Caco-2 (cell line): ENCODE measurements around the gene MCF2. TPM values are rescaled to one million over a fixed set of nuclear protein-coding genes. Genes with fewer than 3 reads are reported as not detected.

Source experiments
- BruUV-seq: library from RNA; stranded (reverse); fragments of 400-500 nt; replicated peaks from 2 replicates; lab custom pipeline; 2021; lab: Mats Ljungman, UMichigan
- CTCF ChIA-PET: fragments of 300-600 bp; sonication (Branson Sonifier 250); formaldehyde crosslinking; loops from one replicate; lab custom pipeline; 2022; ENCODE audit warnings: antibody characterized with exemption; lab: Charles Lee
- POLR2A ChIA-PET: fragments of 300-600 bp; sonication (Branson Sonifier 250); formaldehyde crosslinking; loops from one replicate; lab custom pipeline; 2022; ENCODE audit warnings: antibody characterized with exemption; lab: Charles Lee
- DNase-seq, 2 experiments: peaks; one replicate each; pipeline versions ENCODE4 v3.0.0 to v3.0.0-alpha.2; 2020 to 2022
- H3K27me3 ChIP-seq: replicated peaks from 2 replicates; pipeline ENCODE4 v1.6.0; 2011; ENCODE audit warnings: low read length; ENCODE audit not compliant: control insufficient read depth, insufficient read depth
- H3K36me3 ChIP-seq: 2 replicates; pipeline ENCODE4 v1.5.1; 2011; ENCODE audit warnings: low read length; ENCODE audit not compliant: control insufficient read depth, insufficient read depth
- H3K4me1 ChIP-seq: fragments of 250-450 bp; sonication (Bioruptor Pico); 2 replicates; pipeline ENCODE4 v1.5.1; 2020; ENCODE audit warnings: mild to moderate bottlenecking
- H3K4me3 ChIP-seq: 2 replicates; pipeline ENCODE4 v1.5.1; 2011; ENCODE audit warnings: low read depth, mild to moderate bottlenecking, control low read depth, low read length
- H3K9me3 ChIP-seq: fragments of 250-450 bp; sonication (Bioruptor Pico); 2 replicates; pipeline ENCODE4 v1.5.1; 2020; ENCODE audit warnings: mild to moderate bottlenecking, moderate library complexity
- H3K27ac Mint-ChIP-seq: one replicate; pipeline ENCODE4 v1.8.0; 2022; ENCODE audit warnings: mixed read lengths; ENCODE audit not compliant: unreplicated experiment
- H3K27me3 Mint-ChIP-seq: one replicate; pipeline ENCODE4 v1.8.0; 2022; ENCODE audit warnings: mixed read lengths; ENCODE audit not compliant: insufficient read depth, unreplicated experiment
- H3K36me3 Mint-ChIP-seq: one replicate; pipeline ENCODE4 v1.8.0; 2022; ENCODE audit warnings: mild to moderate bottlenecking, mixed read lengths; ENCODE audit not compliant: insufficient read depth, unreplicated experiment
- H3K4me1 Mint-ChIP-seq: one replicate; pipeline ENCODE4 v1.8.0; 2022; ENCODE audit warnings: low read depth, mixed read lengths; ENCODE audit not compliant: unreplicated experiment
- H3K4me3 Mint-ChIP-seq: one replicate; pipeline ENCODE4 v1.8.0; 2022; ENCODE audit warnings: mild to moderate bottlenecking, moderate library complexity, mixed read lengths; ENCODE audit not compliant: unreplicated experiment
- H3K9me3 Mint-ChIP-seq: one replicate; pipeline ENCODE4 v1.8.0; 2022; ENCODE audit warnings: mixed read lengths; ENCODE audit not compliant: unreplicated experiment
- CTCF ChIP-seq, 2 experiments: fragments of 200-600 bp in 1 of 2; IDR thresholded peaks; 1 replicate in 1 of 2; 2 replicates in 1 of 2; pipeline versions ENCODE4 v1.5.1 to v1.8.0; 2011 to 2022; ENCODE audit warnings: antibody characterized with exemption in 1 of 2, control low read depth in 1 of 2, inconsistent platforms in 1 of 2, low read depth in 1 of 2, low read length in 1 of 2, mild to moderate bottlenecking in 1 of 2, moderate library complexity in 1 of 2; ENCODE audit not compliant: insufficient read depth in 1 of 2, severe bottlenecking in 1 of 2, unreplicated experiment in 1 of 2
- intact Hi-C: fragments of 100-400 bp; cut with micrococcal nuclease; formaldehyde crosslinking; loops from one replicate; pipeline ENCODE4 v1.10.0; 2022; ENCODE audit not compliant: unreplicated experiment
- total RNA-seq: library from RNA; stranded (reverse); gene quantifications from 2 replicates; pipeline ENCODE4 v1.2.3, GENCODE V29; 2022

MCF2 gene
- total RNA-seq, 1 experiment from 2014 or later: not detected

DNA sequence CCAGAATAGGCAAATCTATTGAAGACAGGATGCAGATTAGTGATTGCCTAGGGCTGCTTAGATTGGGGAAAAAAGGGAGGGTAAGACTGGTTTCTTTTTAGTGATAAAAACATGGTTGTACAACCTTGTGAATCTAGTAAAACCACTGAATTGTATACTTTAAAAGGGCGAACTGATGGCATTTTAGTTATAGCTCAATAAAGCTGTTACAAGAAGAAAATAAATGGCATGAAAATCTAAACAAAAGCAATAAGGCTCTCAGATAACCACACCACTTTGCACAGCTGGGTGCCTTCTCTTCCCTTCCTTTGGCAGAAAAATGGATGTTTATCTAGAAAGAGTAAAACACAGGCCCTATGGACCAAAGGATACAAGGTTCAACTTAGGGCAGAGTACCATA lies 107.9 kb downstream of the MCF2 start:
- TF ChIP-seq CTCF (IDR thresholded peaks at IDR 0.05; ENCODE audit: insufficient read depth in 1 of 2, low read depth in 1 of 2, low read length in 1 of 2, severe bottlenecking in 1 of 2, unreplicated experiment in 1 of 2): no peak
- H3K4me1 Mint-ChIP-seq: no peaks in the 10 kb centered on the region
- H3K4me3 Mint-ChIP-seq: no peak overlapping the region
- ChIA-PET POLR2A (no interaction called here), CTCF (no interaction called here)
- H3K36me3 Mint-ChIP-seq: no peaks in the 10 kb centered on the region
- BruUV-seq: no TSS peak
- no peaks in the 10 kb centered on the region for H3K36me3 ChIP-seq
- H3K27ac Mint-ChIP-seq: no peak overlapping the region
- no peaks in the 10 kb centered on the region for H3K9me3 ChIP-seq
- no peaks in the 10 kb centered on the region for H3K9me3 Mint-ChIP-seq
- H3K4me3 ChIP-seq: no peak overlapping the region
- H3K4me1 ChIP-seq: no peaks in the 10 kb centered on the region
- intact Hi-C loops: no loop called here
- no peak for DNase-seq
- H3K27me3 ChIP-seq: no peaks in the 10 kb centered on the region
- no peaks in the 10 kb centered on the region for H3K27me3 Mint-ChIP-seq

GRCh38 chrX:139596068-139596467 lies 111.9 kb downstream of the MCF2 start:
- peak; percentile 1 to 17 for DNase-seq
- Mint-ChIP-seq H3K4me3 (no peak overlapping the region), H3K27me3 (no peaks in the 10 kb centered on the region), H3K36me3 (no peaks in the 10 kb centered on the region), H3K4me1 (no peaks in the 10 kb centered on the region), H3K27ac (no peak overlapping the region), H3K9me3 (no peaks in the 10 kb centered on the region)
- peak in 1 of 2 experiments; percentile 9 for TF ChIP-seq CTCF (IDR thresholded peaks at IDR 0.05; ENCODE audit: insufficient read depth in 1 of 2, low read depth in 1 of 2, low read length in 1 of 2, severe bottlenecking in 1 of 2, unreplicated experiment in 1 of 2)
- POLR2A ChIA-PET: no interaction called here
- CTCF ChIA-PET: interaction anchor here (1.0 kb wide), 1 partner anchor 36 kb away, joined by 3 read pairs; no protein-coding TSS in a partner anchor
- intact Hi-C loops: no loop called here
- Histone ChIP-seq H3K27me3 (no peaks in the 10 kb centered on the region), H3K9me3 (no peaks in the 10 kb centered on the region), H3K36me3 (no peaks in the 10 kb centered on the region), H3K4me1 (no peaks in the 10 kb centered on the region), H3K4me3 (no peak overlapping the region)
- BruUV-seq: no TSS peak

DNA sequence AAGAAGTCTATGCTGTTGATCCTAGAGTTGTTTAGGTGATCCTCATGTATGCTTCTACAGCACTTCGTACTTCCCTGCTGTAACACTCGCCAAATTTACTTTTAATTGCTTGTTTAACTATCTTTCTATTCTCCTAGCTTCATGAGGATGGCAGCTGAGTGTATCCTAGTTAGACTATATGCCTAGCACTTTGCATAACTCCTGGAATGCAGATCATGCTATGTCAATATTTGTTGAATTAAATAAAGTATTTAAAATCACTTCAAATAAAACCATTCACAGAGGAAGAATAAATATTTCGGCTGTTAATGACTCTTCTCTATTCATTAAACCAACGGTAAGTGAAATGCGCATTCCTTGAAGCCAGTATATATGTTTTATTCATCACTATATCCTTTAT lies 122.4 kb downstream of the MCF2 start:
- Mint-ChIP-seq H3K9me3 (no peaks in the 10 kb centered on the region), H3K36me3 (no peaks in the 10 kb centered on the region), H3K4me3 (no peak overlapping the region), H3K4me1 (no peaks in the 10 kb centered on the region), H3K27ac (no peak overlapping the region), H3K27me3 (no peaks in the 10 kb centered on the region)
- DNase-seq: no peak
- no peak for TF ChIP-seq CTCF (IDR thresholded peaks at IDR 0.05; ENCODE audit: insufficient read depth in 1 of 2, low read depth in 1 of 2, low read length in 1 of 2, severe bottlenecking in 1 of 2, unreplicated experiment in 1 of 2)
- Histone ChIP-seq H3K4me3 (no peak overlapping the region), H3K27me3 (no peaks in the 10 kb centered on the region), H3K9me3 (no peaks in the 10 kb centered on the region), H3K36me3 (no peaks in the 10 kb centered on the region), H3K4me1 (peaks cover 2% of the 10 kb centered on the region; the same call in 1 of the 2 replicates)
- intact Hi-C loops: no loop called here
- POLR2A ChIA-PET: no interaction called here
- BruUV-seq: no TSS peak
- CTCF ChIA-PET: no interaction called here
